Keratinocyte (primary cell): ENCODE measurements around the gene LYRM2. TPM values are rescaled to one million over a fixed set of nuclear protein-coding genes. Genes with fewer than 3 reads are reported as not detected.
"Not testable (repeated sequence)": the region's sequence is repeated elsewhere in the genome, so short reads cannot be mapped to it uniquely, and the experiment has no call there.

Source experiments
- DNase-seq: peaks from one replicate; pipeline ENCODE4 v3.0.0-alpha.2; 2011; ENCODE audit warnings: low read depth, missing footprints, low spot score
- FAIRE-seq: peaks from 2 replicates; lab custom pipeline; 2011; peaks lifted over from hg19 to GRCh38; lab: Jason Lieb, UNC
- H2AFZ ChIP-seq: 2 replicates; pipeline ENCODE4 v1.6.0; 2012; ENCODE audit warnings: low read length, control low read depth, inconsistent platforms; ENCODE audit not compliant: control insufficient read depth
- H3K27ac ChIP-seq: 2 replicates; pipeline ENCODE4 v1.5.1; 2011; ENCODE audit warnings: low read length; ENCODE audit not compliant: control insufficient read depth, insufficient read depth
- H3K27me3 ChIP-seq: 3 replicates; pipeline ENCODE4 v1.6.0; 2011; ENCODE audit warnings: low read length; ENCODE audit not compliant: control insufficient read depth, insufficient read depth; ENCODE audit errors: extremely low read depth
- H3K36me3 ChIP-seq, 2 experiments: 2 replicates in 1 of 2; 3 replicates in 1 of 2; pipeline ENCODE4 v1.5.1; 2011; ENCODE audit warnings: low read length in 2 of 2, mild to moderate bottlenecking in 1 of 2; ENCODE audit not compliant: control insufficient read depth in 2 of 2, insufficient read depth in 2 of 2; ENCODE audit errors: extremely low read depth in 1 of 2
- H3K4me1 ChIP-seq: 3 replicates; pipeline ENCODE4 v1.5.1; 2011; ENCODE audit warnings: low read length; ENCODE audit not compliant: control insufficient read depth, insufficient read depth; ENCODE audit errors: extremely low read depth
- H3K4me2 ChIP-seq: 3 replicates; pipeline ENCODE4 v1.6.0; 2011; ENCODE audit warnings: low read depth, low read length; ENCODE audit not compliant: control insufficient read depth, insufficient read depth; ENCODE audit errors: extremely low read depth
- H3K4me3 ChIP-seq, 3 experiments: fragments of 200-600 bp in 1 of 3; sonication (generic) in 1 of 3; 2 replicates in 2 of 3; 3 replicates in 1 of 3; pipeline ENCODE4 v1.5.1; 2011 to 2016; ENCODE audit warnings: low read length in 3 of 3, mild to moderate bottlenecking in 3 of 3, control low read depth in 2 of 3, inconsistent platforms in 1 of 3, low read depth in 1 of 3, mixed read lengths in 1 of 3, mixed run types in 1 of 3, moderate library complexity in 1 of 3; ENCODE audit not compliant: control insufficient read depth in 2 of 3, insufficient read depth in 2 of 3; ENCODE audit errors: extremely low read depth in 1 of 3
- H3K79me2 ChIP-seq: 2 replicates; pipeline ENCODE4 v1.6.0; 2012; ENCODE audit warnings: low read length; ENCODE audit not compliant: control insufficient read depth, insufficient read depth
- H3K9ac ChIP-seq: 3 replicates; pipeline ENCODE4 v1.6.0; 2011; ENCODE audit warnings: low read length; ENCODE audit not compliant: control insufficient read depth, insufficient read depth; ENCODE audit errors: extremely low read depth
- H3K9me1 ChIP-seq: 3 replicates; pipeline ENCODE4 v1.6.0; 2011; ENCODE audit warnings: low read length; ENCODE audit not compliant: control insufficient read depth, insufficient read depth; ENCODE audit errors: extremely low read depth
- H3K9me3 ChIP-seq: 2 replicates; pipeline ENCODE4 v1.5.1; 2012; ENCODE audit warnings: low read depth, low read length; ENCODE audit not compliant: control insufficient read depth
- H4K20me1 ChIP-seq: 3 replicates; pipeline ENCODE4 v1.6.0; 2011; ENCODE audit warnings: low read length; ENCODE audit not compliant: control insufficient read depth, insufficient read depth; ENCODE audit errors: extremely low read depth
- CTCF ChIP-seq, 3 experiments: IDR thresholded peaks in 1 of 3; conservative IDR thresholded peaks in 1 of 3; optimal IDR thresholded peaks in 1 of 3; 2 replicates in 2 of 3; 3 replicates in 1 of 3; pipeline versions ENCODE3 to v1.5.1; 2011; ENCODE audit warnings: low read length in 3 of 3, mild to moderate bottlenecking in 3 of 3, moderate library complexity in 2 of 3, control low read depth in 1 of 3, inconsistent platforms in 1 of 3; ENCODE audit not compliant: insufficient read depth in 2 of 3; ENCODE audit errors: extremely low read depth in 1 of 3
- EZH2 ChIP-seq: IDR thresholded peaks from one replicate; pipeline ENCODE4 v1.6.1; 2012; ENCODE audit warnings: inconsistent platforms, mild to moderate bottlenecking, low read length, moderate library complexity
- dilution Hi-C: fragments of 300-500 bp; cut with MboI; formaldehyde crosslinking; loops from one replicate; pipeline ENCODE4 v1.7.0; 2020; ENCODE audit warnings: low sequenced_read_pairs; ENCODE audit not compliant: extremely low pct_ligation_motif_present
- polyA plus RNA-seq, 5 experiments: library from polyadenylated mRNA; depleted of rRNA in 3 of 5; stranded (reverse) in 3 of 5; stranded (forward) in 1 of 5; unstranded in 1 of 5; fragments of >200 nt; gene quantifications; 1 replicate in 1 of 5; 2 replicates in 3 of 5; 3 replicates in 1 of 5; pipeline versions ENCODE4 v1.2.1 to v1.2.3, GENCODE V29; 2011 to 2012; ENCODE audit warnings: missing spikeins in 2 of 5, low read depth in 1 of 5, low replicate concordance in 1 of 5

Gene LYRM2
- polyA plus RNA-seq, 1 donor (not counting 4 experiments of a cell fraction or from before 2014, with no cell fraction given), result 43.0 TPM

- FAIRE-seq, result no peak
- Histone ChIP-seq H3K27ac (no peak overlapping the region), H4K20me1 (no peaks in the 10 kb centered on the region), H3K27me3 (no peaks in the 10 kb centered on the region), H3K4me3 (no peak overlapping the region), H3K9me3 (no peaks in the 10 kb centered on the region), H3K9me1 (no peaks in the 10 kb centered on the region), H3K9ac (no peak overlapping the region), H3K36me3 (peaks cover 14 to 17% of the 10 kb centered on the region in 2 experiments), H3K4me2 (no peak overlapping the region), H3K79me2 (peaks cover 6% of the 10 kb centered on the region), H2AFZ (no peak overlapping the region), H3K4me1 (peaks cover 15% of the 10 kb centered on the region)
- dilution Hi-C loops, result no loop called here
- DNase-seq, result no peak
- TF ChIP-seq EZH2 (no peak), CTCF (optimal IDR thresholded peaks at IDR 0.05 in 1 of 3, IDR thresholded peaks at IDR 0.05 in 1 of 3, conservative IDR thresholded peaks at IDR 0.05 in 1 of 3; ENCODE audit: extremely low read depth in 1 of 3, insufficient read depth in 2 of 3, low read length in 3 of 3) (no peak)
Observed at GRCh38 chr6:89642956-89643355, 4.4 kb upstream of the LYRM2 start.

GRCh38 chr6:89641581-89641980 is 3.0 kb upstream of the LYRM2 start:
- H3K79me2 ChIP-seq, result peaks cover 10% of the 10 kb centered on the region
- dilution Hi-C loops, H3K9me1 ChIP-seq: not testable (repeated sequence)

GRCh38 chr6:89640804-89641203 is 2.3 kb upstream of the LYRM2 start:
- no peak overlapping the region for H2AFZ ChIP-seq
- peaks cover 19% of the 10 kb centered on the region for H3K4me1 ChIP-seq
- H3K27ac ChIP-seq, result peak overlapping the region; percentile 15
- H3K4me3 ChIP-seq, result no peak overlapping the region
- H3K36me3 ChIP-seq, result peaks cover 9 to 12% of the 10 kb centered on the region in 2 experiments
- H3K9me1 ChIP-seq, result no peaks in the 10 kb centered on the region
- H3K9ac ChIP-seq, result no peak overlapping the region
- FAIRE-seq, result no peak
- TF ChIP-seq CTCF (optimal IDR thresholded peaks at IDR 0.05 in 1 of 3, IDR thresholded peaks at IDR 0.05 in 1 of 3, conservative IDR thresholded peaks at IDR 0.05 in 1 of 3; ENCODE audit: extremely low read depth in 1 of 3, insufficient read depth in 2 of 3, low read length in 3 of 3), result no peak
- no peak for TF ChIP-seq EZH2
- dilution Hi-C loops, result no loop called here
- no peaks in the 10 kb centered on the region for H3K9me3 ChIP-seq
- peak; percentile 13 for DNase-seq
- H3K79me2 ChIP-seq, result peaks cover 10% of the 10 kb centered on the region
- H4K20me1 ChIP-seq, result no peaks in the 10 kb centered on the region
- no peak overlapping the region for H3K4me2 ChIP-seq
- H3K27me3 ChIP-seq, result no peaks in the 10 kb centered on the region

More at GRCh38 chr6:89641581-89641980, 3.0 kb upstream of the LYRM2 start:
- not testable (repeated sequence) for H3K9ac ChIP-seq, H4K20me1 ChIP-seq, H2AFZ ChIP-seq, DNase-seq, H3K4me2 ChIP-seq, H3K9me3 ChIP-seq, H3K27me3 ChIP-seq, H3K4me3 ChIP-seq, FAIRE-seq, H3K27ac ChIP-seq
- peaks cover 8 to 12% of the 10 kb centered on the region in 2 experiments for H3K36me3 ChIP-seq
- H3K4me1 ChIP-seq, result peaks cover 19% of the 10 kb centered on the region
